Activated CD4-positive, alpha-beta T cell treated with anti-CD3 and anti-CD28 coated beads for 24 hours (primary cell): Measurements from ENCODE around the gene MYL12A.
"Not testable (repeated sequence)": the region's sequence is repeated elsewhere in the genome, so short reads cannot be mapped to it uniquely, and the experiment has no call there.

Experiments
- DNase-seq, 2 donors: peaks; one replicate each; pipeline ENCODE4 v3.0.0-alpha.2; 2020; ENCODE audit warnings: low read depth in 2 of 2

Gene MYL12A

DNA sequence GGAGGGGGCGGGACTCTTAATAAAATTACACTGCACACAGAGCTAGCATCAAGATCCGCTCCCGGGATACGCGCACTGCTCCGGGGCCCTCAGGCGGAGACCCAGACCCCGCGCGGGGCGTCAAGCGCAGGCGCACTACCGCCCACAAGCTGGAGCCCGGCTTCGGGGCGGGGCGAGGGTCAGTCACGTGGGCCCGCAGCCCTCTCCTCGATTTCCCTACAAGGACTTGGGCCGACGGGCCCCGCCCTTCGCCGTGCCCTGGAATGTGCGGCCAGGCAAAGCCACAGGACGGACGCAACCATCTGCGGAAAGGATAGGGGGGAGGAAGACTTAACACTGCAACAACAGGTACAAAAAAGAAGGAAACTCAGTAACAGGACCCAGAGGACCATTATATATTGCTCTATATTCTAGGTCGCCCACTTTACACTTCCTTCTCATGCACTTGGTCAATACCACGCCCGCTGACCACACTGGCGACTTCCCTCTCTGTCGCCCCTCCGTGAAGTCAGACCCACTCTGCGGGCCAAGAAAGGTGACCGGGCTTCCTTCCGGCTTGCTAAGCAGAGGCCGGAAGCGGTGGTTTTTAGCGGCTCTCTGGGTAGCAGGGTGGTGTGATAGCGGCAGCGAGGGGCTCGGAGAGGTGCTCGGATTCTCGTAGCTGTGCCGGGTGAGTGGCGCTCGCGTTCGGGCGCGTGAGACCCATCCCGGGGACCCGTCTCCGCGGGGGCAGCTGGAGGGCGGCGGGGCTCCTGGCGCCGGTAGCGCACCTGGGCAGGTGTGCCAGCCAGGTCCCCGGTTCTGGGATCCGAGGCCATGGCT is at the start of gene MYL12A:
TSS of gene MYL12A (plus strand) at position 562 of the 822 bp plus-strand sequence. CDS start 5,447 bp downstream, outside the sequence.
- DNase-seq = peak; percentile 88 to 97

DNA sequence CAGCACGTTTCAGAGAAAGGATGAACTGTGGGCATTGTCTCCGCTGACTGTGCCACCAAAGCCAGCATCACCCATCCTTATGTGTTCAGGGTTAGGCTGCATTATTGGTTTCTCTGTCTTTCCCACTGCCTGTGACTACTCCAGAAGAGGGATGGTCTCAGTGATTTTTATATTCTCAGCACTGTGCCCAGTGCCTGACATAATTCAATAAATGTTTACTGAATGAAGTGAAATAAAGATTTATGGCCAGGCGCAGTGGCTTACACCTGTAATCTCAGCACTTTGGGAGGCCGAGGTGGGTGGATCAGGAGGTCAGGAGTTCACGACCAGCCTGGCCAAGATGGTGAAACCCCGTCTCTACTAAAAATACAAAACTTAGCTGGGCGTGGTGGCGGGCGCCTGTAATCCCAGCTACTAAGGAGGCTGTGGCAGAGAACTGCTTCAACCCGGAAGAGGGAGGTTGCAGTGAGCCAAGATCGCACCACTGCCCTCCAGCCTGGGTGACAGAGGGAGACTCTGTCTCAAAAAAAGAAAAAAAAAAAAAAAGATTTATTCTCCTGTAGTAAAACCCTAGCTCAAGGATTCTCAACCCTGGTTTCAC is 49.2 kb upstream of the MYL12A start:
- not testable (repeated sequence) for DNase-seq

DNA sequence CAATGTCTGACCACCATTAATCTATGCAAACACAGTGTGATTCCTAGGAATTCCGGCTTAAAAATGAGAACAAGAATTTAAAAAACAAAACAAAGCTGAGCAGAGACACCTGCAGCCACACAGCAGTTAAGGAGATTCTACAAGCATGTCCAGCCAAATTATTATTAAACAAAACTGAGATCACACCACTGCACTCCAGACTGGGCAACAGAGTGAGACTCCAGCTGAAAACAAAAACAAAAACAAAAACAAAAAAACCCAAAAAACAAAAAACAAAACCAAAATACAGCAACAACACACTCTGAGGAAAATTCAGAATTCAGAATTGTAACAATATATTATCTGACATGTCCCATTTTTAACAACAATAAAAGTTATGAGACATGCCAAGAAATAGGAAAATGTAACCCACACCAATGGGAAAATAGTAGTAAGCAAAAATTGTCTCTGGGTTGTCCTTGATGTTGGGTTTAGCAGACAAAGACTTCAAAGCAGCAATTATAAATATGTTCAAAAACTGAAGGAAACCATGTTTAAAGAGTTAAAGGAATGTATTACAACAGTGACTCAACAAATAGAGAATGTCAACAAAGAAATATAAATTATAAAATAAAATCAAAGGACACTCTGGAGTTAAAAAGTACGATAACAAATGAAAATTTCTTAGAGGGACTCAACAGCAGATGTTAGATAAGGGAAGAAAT is 47.5 kb upstream of the MYL12A start:
- no peak for DNase-seq

DNA sequence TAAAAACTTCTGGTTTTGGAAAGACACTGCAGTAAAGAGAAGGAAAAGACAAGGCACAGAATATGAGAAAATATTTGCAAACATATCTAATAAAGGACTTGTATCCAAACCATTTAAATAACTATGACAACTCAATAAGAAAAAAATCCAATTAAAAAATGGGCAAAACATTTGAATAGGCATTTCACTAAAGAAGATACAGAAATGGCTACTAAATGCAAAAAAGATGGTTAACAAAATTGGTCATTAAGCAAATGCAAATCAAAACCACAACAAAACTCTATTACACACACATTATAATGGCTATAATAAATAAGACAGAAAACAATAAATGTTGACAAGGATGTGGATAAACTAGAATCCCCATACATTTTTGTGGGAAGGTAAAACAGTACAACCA is 42.4 kb upstream of the MYL12A start:
- no peak for DNase-seq

DNA sequence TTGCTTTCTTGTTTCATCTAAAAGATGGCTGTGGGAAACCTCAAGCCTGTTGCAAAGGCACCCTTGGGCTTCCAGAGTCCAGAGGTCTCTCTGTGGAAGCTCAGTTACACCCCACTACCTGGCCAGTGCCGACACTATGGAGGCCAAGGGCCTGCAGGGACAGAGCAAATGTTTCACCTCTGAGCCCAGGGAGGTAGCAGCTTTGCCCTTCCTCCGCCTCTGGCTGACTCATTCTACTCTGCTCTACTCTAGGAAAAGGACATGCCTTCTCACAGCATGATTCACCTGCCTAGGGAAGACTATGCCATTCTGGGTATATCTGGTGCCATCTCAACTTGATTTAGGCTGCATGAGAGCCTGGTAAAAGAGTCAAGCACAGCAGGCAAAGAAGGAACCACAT is 40.0 kb upstream of the MYL12A start:
- no peak for DNase-seq

DNA sequence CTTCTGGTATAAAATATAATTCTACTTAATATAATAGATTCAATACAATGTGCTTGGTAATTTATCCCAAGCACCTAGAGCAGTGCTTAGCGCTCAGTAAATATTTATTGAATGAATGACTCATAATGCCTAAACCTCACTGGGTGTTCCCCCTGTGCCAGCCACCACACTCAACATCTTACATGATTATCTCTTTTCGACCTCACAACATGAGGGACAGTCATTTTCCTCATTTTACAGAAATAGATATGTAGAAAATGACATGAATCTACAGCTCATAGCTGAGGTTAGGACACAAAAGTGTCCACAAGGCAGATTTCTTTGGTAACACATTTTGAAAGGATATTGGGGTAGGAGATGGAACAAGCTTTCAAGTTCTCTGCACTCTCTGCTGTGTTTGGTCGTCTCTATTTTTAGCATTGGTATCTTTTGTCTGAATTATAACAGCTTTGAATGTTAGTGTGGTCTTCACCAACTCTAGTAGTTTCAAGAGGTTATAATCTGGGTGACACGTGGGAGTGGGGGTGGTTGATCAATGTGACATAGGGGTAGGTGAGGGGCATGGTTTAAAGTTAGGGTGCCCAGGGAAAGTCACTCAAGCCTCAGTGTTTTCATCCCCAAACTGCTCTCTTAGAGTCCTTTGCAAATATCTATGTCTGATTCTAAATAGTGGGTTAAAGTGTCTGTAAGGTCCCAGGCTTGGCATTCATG is 37.6 kb upstream of the MYL12A start:
- no peak for DNase-seq

DNA sequence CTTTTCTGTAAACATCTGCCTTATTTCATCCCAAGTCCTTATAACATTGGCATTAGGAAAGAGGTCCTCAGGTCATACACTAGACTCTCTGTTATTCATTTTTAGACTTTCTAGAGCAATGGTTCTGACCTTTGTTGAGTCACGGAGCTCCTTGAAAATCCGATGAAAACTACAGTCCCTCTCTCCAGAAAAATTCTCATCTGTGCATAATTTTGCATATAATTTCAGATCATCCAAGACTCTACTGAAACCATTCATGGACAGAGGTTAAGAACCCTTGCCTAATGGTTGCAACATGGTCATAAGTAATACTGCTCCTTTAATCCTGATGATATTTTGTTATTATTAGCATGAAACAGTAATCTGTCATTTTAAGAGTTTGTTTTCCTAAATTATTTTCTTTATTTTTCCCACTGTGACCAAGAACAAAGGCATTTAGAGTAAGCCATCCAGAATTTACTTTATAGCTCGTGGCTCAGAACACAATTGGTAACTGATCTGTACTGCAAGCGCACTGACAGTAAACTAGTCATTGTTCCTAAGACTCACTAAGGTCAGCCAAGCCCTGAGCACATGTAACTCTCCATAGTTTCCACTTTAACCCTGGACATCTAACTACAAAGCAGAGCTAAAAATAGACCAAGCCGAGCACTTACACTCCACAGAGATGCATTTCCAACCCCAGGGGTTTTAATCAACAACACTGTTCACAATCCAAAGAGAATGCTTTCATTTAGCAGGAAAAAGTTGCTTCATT is 36.2 kb upstream of the MYL12A start:
- no peak for DNase-seq

DNA sequence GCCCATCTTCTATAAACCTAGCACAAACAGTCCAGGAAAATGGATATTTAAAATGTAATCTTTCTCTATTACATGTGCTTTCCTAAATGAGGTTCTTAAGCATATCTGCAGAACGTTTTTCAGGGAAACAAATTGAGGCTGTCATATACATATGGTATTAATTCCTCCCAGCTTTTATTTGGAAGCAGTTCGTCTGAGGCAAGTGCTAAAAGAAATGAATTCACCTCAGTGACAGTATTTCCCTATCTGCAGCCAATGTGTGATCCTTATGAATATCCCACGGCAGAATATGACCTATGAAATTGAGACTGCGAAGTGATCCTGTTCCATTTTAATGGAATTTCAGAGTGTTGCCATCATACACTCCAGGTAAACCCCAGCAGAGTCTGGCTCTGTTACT is 34.9 kb upstream of the MYL12A start:
- DNase-seq = no peak

DNA sequence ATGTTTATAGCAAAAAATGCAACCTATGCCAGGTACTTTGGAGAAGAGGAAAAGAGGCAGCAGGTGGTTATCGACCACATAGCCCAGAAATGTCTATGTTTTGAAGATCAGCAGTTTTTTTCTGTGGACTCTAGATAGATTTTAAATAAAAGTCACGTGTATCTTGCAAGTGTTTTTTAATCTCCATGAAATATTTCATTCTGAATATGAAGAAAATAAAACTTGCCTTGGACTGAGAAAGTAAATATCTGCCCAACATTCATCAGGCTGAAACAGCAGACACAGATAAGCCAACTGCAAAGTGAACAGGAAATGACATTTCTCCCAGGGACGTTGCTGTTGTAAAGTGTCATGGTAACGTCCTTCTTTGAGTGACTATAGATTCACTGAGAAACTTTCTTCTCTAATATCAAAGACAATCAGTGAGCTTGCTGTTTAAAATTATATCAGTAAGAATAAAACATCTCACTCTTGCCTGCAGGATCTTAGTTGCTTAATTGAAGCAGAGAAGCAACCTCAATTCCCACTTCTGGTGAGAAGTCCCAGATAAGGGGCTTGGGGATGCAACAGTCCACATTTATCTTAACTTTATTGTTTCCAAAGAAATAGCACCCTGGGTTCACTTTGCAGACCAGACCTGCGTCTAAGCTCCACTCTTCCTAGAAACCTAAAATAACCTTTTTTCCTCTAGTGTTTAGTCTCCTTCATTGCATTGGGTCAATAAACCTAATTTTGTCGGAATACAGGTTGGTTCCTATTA is 34.1 kb upstream of the MYL12A start:
- DNase-seq = no peak

DNA sequence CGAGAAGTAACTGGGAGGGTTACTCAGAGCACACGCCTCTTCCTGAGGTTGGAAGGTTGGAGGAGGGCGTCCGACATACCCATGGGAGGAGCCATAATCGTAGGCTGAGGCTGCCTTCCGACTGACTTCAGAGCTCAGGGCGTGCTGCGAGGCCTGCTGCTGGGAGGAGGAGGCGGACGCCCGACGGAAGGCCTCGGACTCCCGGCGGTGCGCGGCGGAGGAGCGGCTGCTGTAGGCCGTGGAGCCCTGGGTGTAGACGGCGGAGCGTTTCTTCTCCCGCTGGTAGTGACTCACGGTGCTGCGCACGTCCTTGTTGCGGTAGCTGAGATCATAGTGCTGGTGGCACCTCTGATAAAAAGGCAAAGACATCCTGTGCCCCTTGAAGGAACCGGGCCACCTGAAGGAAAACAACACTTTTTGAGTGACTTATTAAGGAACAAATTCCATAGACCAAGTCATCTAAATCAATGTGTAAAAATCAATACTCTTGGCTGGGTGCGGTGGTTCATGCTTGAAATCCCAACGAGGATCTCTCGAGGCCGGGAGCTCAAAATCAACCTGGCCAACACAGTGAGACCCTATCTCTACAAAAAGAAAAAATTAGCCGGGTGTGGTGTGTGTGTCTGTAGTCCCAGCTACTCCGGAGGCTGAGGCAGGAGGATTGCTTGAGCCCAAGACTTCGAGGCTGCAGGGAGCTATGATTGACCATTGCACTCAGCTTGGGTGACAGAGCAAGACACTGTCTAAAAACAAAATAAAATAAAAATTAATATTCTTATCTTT is 32.6 kb upstream of the MYL12A start:
- DNase-seq = no peak

DNA sequence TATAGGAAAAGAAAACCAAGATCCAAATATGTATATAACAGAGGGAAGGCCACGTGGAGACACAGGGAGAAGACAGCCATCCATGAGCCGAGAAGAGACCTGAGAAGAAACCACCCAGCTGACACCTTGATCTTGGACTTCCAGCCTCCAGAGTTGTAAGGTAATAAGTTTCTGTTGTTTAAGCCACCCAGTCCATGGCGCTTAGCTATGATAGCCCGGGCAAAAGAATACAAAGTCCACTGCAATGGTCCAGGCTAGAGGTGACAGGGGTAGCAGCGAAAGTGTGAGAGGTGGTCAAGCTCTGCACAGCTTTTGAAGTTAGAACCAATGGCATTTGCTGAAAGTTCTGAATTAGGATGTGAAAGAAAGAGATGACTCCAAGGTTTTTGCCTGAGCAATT is 30.6 kb upstream of the MYL12A start:
- DNase-seq = no peak

DNA sequence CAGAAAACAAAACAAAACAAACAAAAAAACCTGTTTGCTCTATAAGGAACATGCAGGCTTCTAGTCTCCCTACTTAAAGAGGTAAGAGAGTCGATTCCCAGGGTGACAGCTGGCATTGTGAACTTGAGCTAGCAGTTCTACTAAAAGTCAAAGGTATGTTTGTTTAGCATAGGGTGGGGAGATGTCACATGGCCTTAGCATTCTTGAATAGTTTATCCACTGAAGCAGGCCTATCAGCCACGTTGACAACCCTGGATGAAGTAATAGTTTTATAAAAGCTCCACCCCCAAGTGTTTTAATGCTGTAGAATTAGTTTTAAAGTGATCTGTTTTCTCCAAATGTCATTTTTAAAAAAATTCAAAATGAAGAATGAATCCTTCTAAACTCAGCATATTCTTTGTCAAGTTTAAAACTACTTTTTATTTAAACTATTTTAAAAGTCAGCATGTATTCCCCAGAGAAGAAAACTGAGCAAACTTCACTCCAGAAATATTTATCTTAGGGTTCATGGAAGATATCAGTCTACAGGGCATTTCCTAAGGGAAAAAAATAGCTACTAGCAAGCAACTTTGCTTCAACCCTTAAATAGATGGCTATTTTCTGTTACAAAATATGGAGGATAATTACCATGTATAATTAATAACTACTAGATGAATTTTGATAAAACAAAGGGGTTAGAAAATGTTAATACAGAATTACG is 29.5 kb upstream of the MYL12A start:
- DNase-seq = no peak

DNA sequence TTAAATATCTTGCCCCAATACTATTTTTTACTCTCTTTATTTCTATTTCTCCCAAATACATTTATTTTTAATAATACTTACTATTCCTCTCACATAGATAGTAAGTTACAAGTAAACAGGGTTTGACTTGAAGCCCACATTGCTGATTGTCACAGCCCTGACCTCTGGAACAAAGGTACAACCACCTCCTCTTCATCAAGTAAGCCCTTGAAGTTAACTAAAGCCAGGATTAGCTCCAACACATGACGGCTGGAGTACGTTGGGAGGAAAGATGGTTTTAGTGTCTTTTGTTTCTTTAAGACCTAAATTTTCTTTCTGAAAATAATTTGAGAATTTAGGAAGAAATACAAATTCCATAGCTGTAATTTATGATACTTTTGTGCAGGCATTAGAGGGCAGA is 28.8 kb upstream of the MYL12A start:
- no peak for DNase-seq

DNA sequence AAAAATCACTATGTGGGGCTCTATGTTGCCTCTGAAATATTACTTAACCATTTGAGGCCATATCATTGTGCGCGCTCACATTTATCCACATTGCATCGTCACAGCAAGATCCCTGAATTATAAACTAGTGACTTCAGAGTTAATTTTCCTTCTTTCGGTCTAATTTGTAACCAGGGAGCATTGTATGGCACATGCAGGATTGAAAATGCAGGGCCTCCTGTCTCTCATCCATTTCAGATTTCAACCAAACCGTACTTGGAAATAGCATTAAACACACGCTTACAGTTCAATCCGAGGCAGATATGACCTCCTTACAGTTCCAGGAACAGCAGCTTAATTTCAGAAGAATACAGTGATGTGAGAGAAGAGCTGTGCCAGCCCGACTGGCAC is 28.4 kb upstream of the MYL12A start:
- DNase-seq = no peak

DNA sequence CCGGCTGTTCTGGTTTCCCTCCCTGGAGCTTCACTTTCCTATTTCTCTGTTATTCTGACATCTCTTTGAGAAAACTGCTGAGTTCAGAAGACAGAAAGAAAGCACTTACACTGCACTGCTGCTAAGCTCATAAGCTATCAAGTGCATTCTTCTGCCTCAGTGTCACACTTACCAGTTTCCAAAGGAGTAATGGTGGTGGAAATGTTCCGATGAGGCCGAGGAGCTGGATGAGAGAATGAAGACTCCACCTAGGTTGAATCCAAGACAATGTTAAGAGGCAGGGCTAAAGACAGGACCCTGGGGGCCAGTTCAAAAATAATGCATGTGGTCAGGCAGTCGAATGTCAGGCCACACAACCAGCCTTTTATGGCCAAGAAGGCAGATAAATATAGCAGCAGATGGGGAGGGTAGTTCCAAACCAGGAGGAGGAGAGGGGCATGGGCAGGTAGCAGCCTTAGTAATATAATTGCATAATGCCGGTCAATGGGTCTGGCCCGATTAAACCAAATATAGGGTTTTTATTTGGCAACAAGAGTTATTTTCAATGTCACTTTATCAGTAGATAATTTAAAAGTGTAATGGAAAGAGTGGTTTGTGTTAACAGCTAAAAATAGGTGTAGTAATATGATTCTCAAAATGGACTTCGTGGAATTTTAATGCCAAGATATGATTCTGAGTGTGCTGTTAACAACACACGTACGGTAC is 27.8 kb upstream of the MYL12A start, which contains the start of gene MYOM1:
TSS of gene MYOM1 (minus strand) at position 338 of the 705 bp plus-strand sequence. CDS start 4,745 bp downstream, outside the sequence.
- no peak for DNase-seq

DNA sequence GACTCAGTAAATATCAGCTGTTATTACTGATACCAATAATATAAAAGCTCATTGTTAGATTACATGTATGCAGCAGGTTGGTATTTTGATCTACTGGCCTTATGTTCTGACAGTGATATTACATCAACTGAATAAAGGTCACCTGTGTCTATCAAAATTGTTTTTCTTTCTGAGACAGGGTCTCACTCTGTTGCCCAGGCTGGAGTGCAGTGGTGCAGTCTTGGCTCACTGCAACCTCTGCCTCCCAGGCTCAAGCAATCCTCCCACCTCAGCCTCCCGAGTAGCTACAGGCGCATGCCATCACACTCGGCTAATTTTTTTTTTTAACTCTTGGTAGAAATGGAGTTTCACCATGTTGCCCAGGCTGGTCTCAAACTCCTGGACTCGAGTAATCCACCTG is 26.7 kb upstream of the MYL12A start:
- DNase-seq = not testable (repeated sequence)

DNA sequence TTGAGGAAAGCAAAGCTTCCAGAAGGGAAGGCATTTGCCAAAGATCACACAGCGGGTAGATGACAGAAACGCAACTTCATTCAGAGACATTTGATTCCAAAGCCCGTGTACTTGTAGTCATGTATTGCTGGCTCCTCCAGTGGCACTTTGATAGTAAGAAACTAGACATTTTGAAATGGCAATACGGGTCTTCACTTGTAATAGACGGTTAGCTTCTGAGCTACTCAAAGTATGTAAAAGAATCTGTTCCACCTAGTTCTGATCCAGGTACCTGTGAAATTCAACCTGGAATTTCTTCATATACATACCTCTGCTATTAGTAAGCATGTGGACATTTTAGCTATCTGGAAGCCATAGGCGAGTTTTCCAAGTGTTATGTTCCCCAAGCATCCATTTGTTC is 26.1 kb upstream of the MYL12A start:
- DNase-seq = no peak

DNA sequence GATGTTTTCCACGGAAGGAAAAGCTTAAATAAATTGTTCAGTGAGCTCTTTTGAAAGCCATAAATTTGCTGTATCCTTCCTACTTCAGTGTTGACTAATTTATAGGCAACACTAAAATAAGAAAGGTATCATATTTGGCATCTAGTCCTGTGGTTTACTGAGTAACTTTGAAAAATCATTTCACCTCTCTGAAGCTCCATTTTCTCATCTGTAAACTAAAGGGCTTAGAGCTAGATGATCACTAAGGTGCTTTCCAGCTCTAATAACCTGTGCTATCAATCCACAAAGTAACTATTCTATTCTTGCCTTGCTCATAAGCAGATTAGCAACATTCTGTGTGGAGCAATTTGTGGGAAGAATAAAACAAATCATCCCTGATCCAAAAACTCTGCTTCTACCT is 24.2 kb upstream of the MYL12A start:
- no peak for DNase-seq

DNA sequence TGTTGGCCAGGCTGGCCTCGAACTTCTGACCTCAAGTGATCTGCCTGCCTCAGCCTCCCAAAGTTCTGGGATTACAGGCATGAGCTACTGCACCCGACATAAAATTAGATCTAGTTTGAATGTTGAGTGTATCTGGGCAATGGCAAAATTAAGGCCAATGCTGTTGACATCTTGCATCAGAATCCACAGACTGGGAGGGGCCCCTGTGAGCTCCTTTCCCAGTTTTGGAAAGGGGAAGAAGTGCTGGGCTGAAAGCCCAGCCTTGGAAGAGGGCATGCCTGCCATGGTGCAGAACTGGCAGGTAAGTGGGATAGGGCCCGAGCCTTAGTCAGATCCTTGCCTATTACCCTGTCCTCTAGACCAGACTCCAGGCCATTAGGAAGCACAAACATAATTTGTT is 23.4 kb upstream of the MYL12A start:
- no peak for DNase-seq
